Neural cell (in vitro differentiated cells): Measurements from ENCODE around the gene MYO5C. TPM values are rescaled to one million over a fixed set of nuclear protein-coding genes. Genes with fewer than 3 reads are reported as not detected.

Experiments used
- H2AFZ ChIP-seq: fragments of 200-600, 300-800 bp; sonication (generic), shearing (Covaris generic); 2 replicates; pipeline ENCODE4 v1.6.0; 2014; ENCODE audit warnings: low read depth, mild to moderate bottlenecking, antibody characterized with exemption, low read length, moderate library complexity
- H3F3A ChIP-seq: fragments of 200-600 bp; shearing (Covaris generic); 2 replicates; pipeline ENCODE4 v1.6.1; 2016; ENCODE audit warnings: mild to moderate bottlenecking, moderate library complexity, mixed read lengths, antibody characterized with exemption, low read length; ENCODE audit not compliant: insufficient read depth, poor library complexity, severe bottlenecking
- H3K27ac ChIP-seq: fragments of 200-600, 300-800 bp; sonication (generic), shearing (Covaris generic); 2 replicates; pipeline ENCODE4 v1.5.1; 2014; ENCODE audit warnings: mild to moderate bottlenecking, low read length, moderate library complexity
- H3K27me3 ChIP-seq: fragments of 300-800, 200-600 bp; sonication (generic), shearing (Covaris generic); 2 replicates; pipeline ENCODE4 v1.6.0; 2014; ENCODE audit warnings: mild to moderate bottlenecking, low read depth, low read length, moderate library complexity; ENCODE audit not compliant: insufficient read depth
- H3K36me3 ChIP-seq: fragments of 300-800, 200-600 bp; sonication (generic), shearing (Covaris generic); 2 replicates; pipeline ENCODE4 v1.5.1; 2014; ENCODE audit warnings: mild to moderate bottlenecking, antibody characterized with exemption, low read length, moderate library complexity; ENCODE audit not compliant: insufficient read depth
- H3K4me2 ChIP-seq: fragments of 300-800, 200-600 bp; sonication (generic), shearing (Covaris generic); 2 replicates; pipeline ENCODE4 v1.6.0; 2014; ENCODE audit warnings: mild to moderate bottlenecking, low read length
- H3K4me3 ChIP-seq: fragments of 300-800, 200-600 bp; sonication (generic), shearing (Covaris generic); 2 replicates; pipeline ENCODE4 v1.5.1; 2014; ENCODE audit warnings: mild to moderate bottlenecking, low read length, moderate library complexity
- H3K79me2 ChIP-seq: fragments of 200-600 bp; shearing (Covaris generic); replicated peaks from 2 replicates; pipeline ENCODE4 v1.6.0; 2014; ENCODE audit warnings: mild to moderate bottlenecking, low read length, moderate library complexity; ENCODE audit not compliant: insufficient read depth
- H3K9ac ChIP-seq: fragments of 300-800, 200-600 bp; sonication (generic), shearing (Covaris generic); 2 replicates; pipeline ENCODE4 v1.6.1; 2016; ENCODE audit warnings: mild to moderate bottlenecking, low read length, mixed read lengths
- H3K9me2 ChIP-seq: fragments of 200-600 bp; shearing (Covaris generic); 2 replicates; pipeline ENCODE4 v1.6.1; 2016; ENCODE audit warnings: mild to moderate bottlenecking, low read length, mixed read lengths; ENCODE audit not compliant: insufficient read depth
- H3K9me3 ChIP-seq: fragments of 200-600, 300-800 bp; sonication (generic), shearing (Covaris generic); 2 replicates; pipeline ENCODE4 v1.6.1; 2016; ENCODE audit warnings: mild to moderate bottlenecking, mixed run types, low read length, moderate library complexity, mixed read lengths
- H4K20me1 ChIP-seq: fragments of 200-600 bp; shearing (Covaris generic); 2 replicates; pipeline ENCODE4 v1.6.1; 2016; ENCODE audit warnings: mild to moderate bottlenecking, mixed run types; ENCODE audit not compliant: insufficient read depth
- EP300 ChIP-seq: fragments of 450-650 bp; conservative IDR thresholded peaks from 2 replicates; pipeline ENCODE4 v1.6.1; 2014; ENCODE audit warnings: antibody characterized with exemption, mild to moderate bottlenecking, moderate library complexity; ENCODE audit not compliant: poor library complexity, severe bottlenecking
- EZH2 ChIP-seq: fragments of 200-600, 300-800 bp; shearing (Covaris generic), sonication (generic); IDR thresholded peaks from 2 replicates; pipeline ENCODE4 v1.6.1; 2014; ENCODE audit warnings: antibody characterized with exemption, low read length, borderline replicate concordance, mild to moderate bottlenecking; ENCODE audit not compliant: insufficient read depth, poor library complexity, severe bottlenecking
- MXI1 ChIP-seq: fragments of 450-650 bp; conservative IDR thresholded peaks from 2 replicates; pipeline ENCODE4 v1.6.1; 2014; ENCODE audit warnings: antibody characterized with exemption, mild to moderate bottlenecking; ENCODE audit not compliant: poor library complexity, severe bottlenecking
- POLR2AphosphoS5 ChIP-seq: IDR thresholded peaks from 2 replicates; pipeline ENCODE4 v1.6.1; 2012
- RAD21 ChIP-seq: fragments of 450-650 bp; conservative IDR thresholded peaks from 2 replicates; pipeline ENCODE4 v1.6.1; 2014; ENCODE audit warnings: antibody characterized with exemption, mild to moderate bottlenecking, moderate library complexity
- SMC3 ChIP-seq: fragments of 450-650 bp; conservative IDR thresholded peaks from 2 replicates; pipeline ENCODE4 v1.6.1; 2014; ENCODE audit warnings: antibody characterized with exemption, mild to moderate bottlenecking, moderate library complexity; ENCODE audit not compliant: poor library complexity
- TAF1 ChIP-seq: IDR thresholded peaks from 2 replicates; pipeline ENCODE4 v1.6.1; 2012; ENCODE audit warnings: low read depth
- polyA plus RNA-seq: library from polyadenylated mRNA; depleted of rRNA; stranded (reverse); fragments of >200 nt; gene quantifications from 2 replicates; pipeline ENCODE4 v1.2.3, GENCODE V29; 2014
- TF ChIP-seq, protein P1 (sequence below): fragments of 450-650 bp; IDR thresholded peaks from 2 replicates; pipeline ENCODE4 v1.5.1; 2014; ENCODE audit warnings: antibody characterized with exemption, mild to moderate bottlenecking, moderate library complexity; ENCODE audit not compliant: poor library complexity, severe bottlenecking
- TF ChIP-seq, protein P2 (sequence below): IDR thresholded peaks from 2 replicates; pipeline ENCODE4 v1.6.1; 2012; ENCODE audit warnings: borderline replicate concordance

Gene MYO5C
- polyA plus RNA-seq, 1 donor from 2014 or later, result 0.77 TPM

DNA sequence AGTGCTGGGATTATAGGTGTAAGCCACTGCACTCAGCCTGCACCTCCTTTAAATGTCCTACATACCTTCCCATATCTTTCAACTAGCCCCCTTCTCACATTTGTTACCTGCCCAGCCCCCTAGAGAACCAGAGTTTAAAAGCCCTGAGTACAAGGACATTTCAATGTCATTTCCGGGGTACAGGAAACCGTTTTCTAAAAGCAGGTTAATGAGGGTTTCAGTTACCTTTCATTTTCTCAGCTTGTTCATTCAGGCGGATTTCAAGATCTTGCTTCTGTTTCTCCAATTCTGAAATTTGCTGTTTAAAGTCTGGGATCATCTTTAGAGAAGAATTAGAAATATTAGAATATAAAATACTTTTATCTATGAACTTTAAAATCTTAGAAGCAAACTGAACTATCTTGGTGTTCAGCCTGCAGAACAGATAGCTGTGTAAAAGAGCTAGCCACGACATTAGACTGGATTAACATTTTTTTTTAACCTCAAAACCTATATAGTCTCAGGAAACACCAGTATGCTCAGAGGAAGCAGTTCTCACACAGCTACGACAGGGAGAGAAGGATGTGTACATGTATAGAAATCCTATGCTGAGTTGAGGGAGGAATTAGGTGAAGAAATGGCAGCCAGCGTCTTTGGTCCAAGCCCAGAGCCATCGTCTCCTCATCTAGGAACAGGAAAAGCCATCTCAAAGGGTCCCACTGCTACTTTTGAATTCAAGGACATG, 74.5 kb downstream of the MYO5C start (continued):
- TF ChIP-seq, protein P1, sequence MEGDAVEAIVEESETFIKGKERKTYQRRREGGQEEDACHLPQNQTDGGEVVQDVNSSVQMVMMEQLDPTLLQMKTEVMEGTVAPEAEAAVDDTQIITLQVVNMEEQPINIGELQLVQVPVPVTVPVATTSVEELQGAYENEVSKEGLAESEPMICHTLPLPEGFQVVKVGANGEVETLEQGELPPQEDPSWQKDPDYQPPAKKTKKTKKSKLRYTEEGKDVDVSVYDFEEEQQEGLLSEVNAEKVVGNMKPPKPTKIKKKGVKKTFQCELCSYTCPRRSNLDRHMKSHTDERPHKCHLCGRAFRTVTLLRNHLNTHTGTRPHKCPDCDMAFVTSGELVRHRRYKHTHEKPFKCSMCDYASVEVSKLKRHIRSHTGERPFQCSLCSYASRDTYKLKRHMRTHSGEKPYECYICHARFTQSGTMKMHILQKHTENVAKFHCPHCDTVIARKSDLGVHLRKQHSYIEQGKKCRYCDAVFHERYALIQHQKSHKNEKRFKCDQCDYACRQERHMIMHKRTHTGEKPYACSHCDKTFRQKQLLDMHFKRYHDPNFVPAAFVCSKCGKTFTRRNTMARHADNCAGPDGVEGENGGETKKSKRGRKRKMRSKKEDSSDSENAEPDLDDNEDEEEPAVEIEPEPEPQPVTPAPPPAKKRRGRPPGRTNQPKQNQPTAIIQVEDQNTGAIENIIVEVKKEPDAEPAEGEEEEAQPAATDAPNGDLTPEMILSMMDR, result no peak

DNA sequence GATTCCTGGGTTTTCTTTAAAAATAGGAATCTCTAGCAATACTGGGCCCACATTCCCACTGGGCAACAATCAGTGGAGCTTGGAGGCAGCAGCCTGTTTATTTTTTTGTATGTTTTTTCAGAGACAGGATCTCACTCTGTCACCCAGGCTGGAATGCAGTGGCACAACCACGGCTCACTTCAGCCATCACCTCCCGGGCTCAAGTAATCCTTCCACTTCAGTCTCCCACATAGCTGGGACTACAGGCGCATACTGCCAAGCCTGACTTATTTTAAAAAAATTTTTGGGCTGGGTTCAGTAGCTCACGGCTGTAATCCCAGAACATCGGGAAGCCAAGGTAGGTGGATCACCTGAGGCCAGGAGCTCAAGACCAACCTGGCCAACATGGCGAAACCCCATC, 75.4 kb downstream of the MYO5C start:
- no peaks in the 10 kb centered on the region for H3F3A ChIP-seq
- H3K4me3 ChIP-seq, result no peak overlapping the region
- no peaks in the 10 kb centered on the region for H3K9me2 ChIP-seq
- H3K27me3 ChIP-seq, result no peaks in the 10 kb centered on the region
- no peak overlapping the region for H3K9ac ChIP-seq
- no peaks in the 10 kb centered on the region for H3K79me2 ChIP-seq
- no peaks in the 10 kb centered on the region for H3K36me3 ChIP-seq
- no peaks in the 10 kb centered on the region for H3K9me3 ChIP-seq
- TF ChIP-seq, protein P1, result no peak
- TF ChIP-seq EZH2 (no peak), SMC3 (no peak), EP300 (no peak), RAD21 (no peak), POLR2AphosphoS5 (no peak), MXI1 (no peak)
- TF ChIP-seq, protein P2, sequence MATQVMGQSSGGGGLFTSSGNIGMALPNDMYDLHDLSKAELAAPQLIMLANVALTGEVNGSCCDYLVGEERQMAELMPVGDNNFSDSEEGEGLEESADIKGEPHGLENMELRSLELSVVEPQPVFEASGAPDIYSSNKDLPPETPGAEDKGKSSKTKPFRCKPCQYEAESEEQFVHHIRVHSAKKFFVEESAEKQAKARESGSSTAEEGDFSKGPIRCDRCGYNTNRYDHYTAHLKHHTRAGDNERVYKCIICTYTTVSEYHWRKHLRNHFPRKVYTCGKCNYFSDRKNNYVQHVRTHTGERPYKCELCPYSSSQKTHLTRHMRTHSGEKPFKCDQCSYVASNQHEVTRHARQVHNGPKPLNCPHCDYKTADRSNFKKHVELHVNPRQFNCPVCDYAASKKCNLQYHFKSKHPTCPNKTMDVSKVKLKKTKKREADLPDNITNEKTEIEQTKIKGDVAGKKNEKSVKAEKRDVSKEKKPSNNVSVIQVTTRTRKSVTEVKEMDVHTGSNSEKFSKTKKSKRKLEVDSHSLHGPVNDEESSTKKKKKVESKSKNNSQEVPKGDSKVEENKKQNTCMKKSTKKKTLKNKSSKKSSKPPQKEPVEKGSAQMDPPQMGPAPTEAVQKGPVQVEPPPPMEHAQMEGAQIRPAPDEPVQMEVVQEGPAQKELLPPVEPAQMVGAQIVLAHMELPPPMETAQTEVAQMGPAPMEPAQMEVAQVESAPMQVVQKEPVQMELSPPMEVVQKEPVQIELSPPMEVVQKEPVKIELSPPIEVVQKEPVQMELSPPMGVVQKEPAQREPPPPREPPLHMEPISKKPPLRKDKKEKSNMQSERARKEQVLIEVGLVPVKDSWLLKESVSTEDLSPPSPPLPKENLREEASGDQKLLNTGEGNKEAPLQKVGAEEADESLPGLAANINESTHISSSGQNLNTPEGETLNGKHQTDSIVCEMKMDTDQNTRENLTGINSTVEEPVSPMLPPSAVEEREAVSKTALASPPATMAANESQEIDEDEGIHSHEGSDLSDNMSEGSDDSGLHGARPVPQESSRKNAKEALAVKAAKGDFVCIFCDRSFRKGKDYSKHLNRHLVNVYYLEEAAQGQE, result no peak
- no peak overlapping the region for H3K27ac ChIP-seq
- no peak overlapping the region for H3K4me2 ChIP-seq
- no peaks in the 10 kb centered on the region for H4K20me1 ChIP-seq
- H2AFZ ChIP-seq, result no peak overlapping the region

DNA sequence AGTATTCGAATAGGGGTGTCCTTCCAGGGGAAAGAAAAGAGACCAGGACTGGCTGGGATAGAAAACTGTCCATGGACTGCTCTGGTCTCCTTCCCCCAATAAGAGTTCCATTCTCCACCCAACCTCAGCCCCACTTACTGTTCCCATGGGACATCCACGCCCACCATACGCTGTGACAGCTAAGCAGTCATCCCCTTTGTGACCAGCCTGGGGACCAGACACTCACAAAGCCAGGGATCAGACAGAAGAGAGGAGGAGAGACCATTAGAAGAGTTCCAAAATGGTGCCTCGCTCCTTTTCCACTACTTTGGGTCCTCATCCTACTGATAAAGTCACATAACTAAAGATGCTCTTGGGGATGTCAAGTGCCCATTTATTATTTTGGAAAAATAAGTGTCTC, 76.8 kb downstream of the MYO5C start:
- H2AFZ ChIP-seq, result no peak overlapping the region
- no peak overlapping the region for H3K4me3 ChIP-seq
- no peaks in the 10 kb centered on the region for H3K79me2 ChIP-seq
- H3K27me3 ChIP-seq, result no peaks in the 10 kb centered on the region
- no peaks in the 10 kb centered on the region for H4K20me1 ChIP-seq
- no peaks in the 10 kb centered on the region for H3K9me3 ChIP-seq
- no peak overlapping the region for H3K27ac ChIP-seq
- H3K9me2 ChIP-seq, result no peaks in the 10 kb centered on the region
- no peaks in the 10 kb centered on the region for H3K36me3 ChIP-seq
- no peak overlapping the region for H3K9ac ChIP-seq
- no peaks in the 10 kb centered on the region for H3F3A ChIP-seq
- H3K4me2 ChIP-seq, result no peak overlapping the region
- TF ChIP-seq RAD21 (no peak), TAF1 (no peak), POLR2AphosphoS5 (no peak), EZH2 (no peak), SMC3 (no peak), EP300 (no peak), MXI1 (no peak)
- TF ChIP-seq, protein P1, result no peak
- TF ChIP-seq, protein P2, result no peak
